H9 (cell line): Measurements from ENCODE around the gene CDH23. TPM values are rescaled to one million over a fixed set of nuclear protein-coding genes. Genes with fewer than 3 reads are reported as not detected.

Source experiments
- DNase-seq: peaks from one replicate; pipeline ENCODE4 v3.0.0-alpha.2; 2017
- H2AFZ ChIP-seq: one replicate; pipeline ENCODE4 v1.6.1; 2013; ENCODE audit warnings: mild to moderate bottlenecking, low read length, control low read depth, moderate library complexity
- H2AK5ac ChIP-seq: 2 replicates; pipeline ENCODE4 v1.6.1; 2013; ENCODE audit warnings: low read length, control low read depth, mixed read lengths; ENCODE audit not compliant: insufficient read length
- H2BK120ac ChIP-seq: one replicate; pipeline ENCODE4 v1.6.1; 2013; ENCODE audit warnings: low read depth, mild to moderate bottlenecking, low read length, control low read depth, inconsistent platforms; ENCODE audit not compliant: poor library complexity, severe bottlenecking
- H2BK12ac ChIP-seq: 2 replicates; pipeline ENCODE4 v1.6.1; 2013; ENCODE audit warnings: low read length, control low read depth, mixed read lengths, low read depth; ENCODE audit not compliant: insufficient read length
- H2BK15ac ChIP-seq: 2 replicates; pipeline ENCODE4 v1.6.1; 2013; ENCODE audit warnings: low read depth, low read length, control low read depth
- H2BK20ac ChIP-seq: one replicate; pipeline ENCODE4 v1.6.1; 2013; ENCODE audit warnings: low read depth, mild to moderate bottlenecking, low read length, control low read depth, inconsistent platforms; ENCODE audit not compliant: poor library complexity, severe bottlenecking
- H2BK5ac ChIP-seq: 2 replicates; pipeline ENCODE4 v1.6.1; 2013; ENCODE audit warnings: low read length, control low read depth, mixed read lengths; ENCODE audit not compliant: insufficient read length
- H3K14ac ChIP-seq: 2 replicates; pipeline ENCODE4 v1.6.1; 2013; ENCODE audit warnings: low read length, control low read depth; ENCODE audit not compliant: insufficient read depth
- H3K18ac ChIP-seq: 2 replicates; pipeline ENCODE4 v1.6.1; 2013; ENCODE audit warnings: low read depth, mild to moderate bottlenecking, mixed read lengths, low read length, control low read depth; ENCODE audit not compliant: insufficient read length
- H3K23ac ChIP-seq: 2 replicates; pipeline ENCODE4 v1.6.1; 2013; ENCODE audit warnings: low read length, control low read depth, mixed read lengths, low read depth; ENCODE audit not compliant: insufficient read length
- H3K23me2 ChIP-seq: 2 replicates; pipeline ENCODE4 v1.6.1; 2013; ENCODE audit warnings: low read depth, mild to moderate bottlenecking, mixed read lengths, low read length, control low read depth; ENCODE audit not compliant: insufficient read length, poor library complexity, severe bottlenecking
- H3K27ac ChIP-seq: 2 replicates; pipeline ENCODE4 v1.5.1; 2013; ENCODE audit warnings: low read length, control low read depth, mixed read lengths, low read depth; ENCODE audit not compliant: insufficient read length
- H3K27me3 ChIP-seq: 2 replicates; pipeline ENCODE4 v1.6.1; 2013; ENCODE audit warnings: low read length, control low read depth, inconsistent platforms; ENCODE audit not compliant: insufficient read depth
- H3K4ac ChIP-seq: 2 replicates; pipeline ENCODE4 v1.6.1; 2013; ENCODE audit warnings: low read depth, mild to moderate bottlenecking, control low read depth, inconsistent platforms, low read length, moderate library complexity
- H3K4me1 ChIP-seq: 2 replicates; pipeline ENCODE4 v1.6.1; 2013; ENCODE audit warnings: low read length, control low read depth, inconsistent platforms; ENCODE audit not compliant: insufficient read depth
- H3K4me2 ChIP-seq: 2 replicates; pipeline ENCODE4 v1.6.1; 2013; ENCODE audit warnings: low read length, control low read depth, mixed read lengths; ENCODE audit not compliant: insufficient read length, insufficient read depth
- H3K56ac ChIP-seq: 2 replicates; pipeline ENCODE4 v1.6.1; 2013; ENCODE audit warnings: low read depth, mild to moderate bottlenecking, mixed read lengths, low read length, control low read depth; ENCODE audit not compliant: insufficient read length
- H3K79me1 ChIP-seq: 2 replicates; pipeline ENCODE4 v1.6.1; 2013; ENCODE audit warnings: low read depth, mild to moderate bottlenecking, moderate library complexity, low read length, control low read depth, inconsistent platforms; ENCODE audit not compliant: insufficient read depth, poor library complexity, severe bottlenecking
- H3K79me2 ChIP-seq: 2 replicates; pipeline ENCODE4 v1.6.1; 2013; ENCODE audit warnings: low read length, control low read depth, inconsistent platforms; ENCODE audit not compliant: insufficient read depth
- H3K9ac ChIP-seq: 2 replicates; pipeline ENCODE4 v1.6.1; 2013; ENCODE audit warnings: low read length, control low read depth, mixed read lengths; ENCODE audit not compliant: insufficient read length; ENCODE audit errors: extremely low read depth
- H3K9me3 ChIP-seq: one replicate; pipeline ENCODE4 v1.6.1; 2013; ENCODE audit warnings: low read depth, low read length, inconsistent platforms; ENCODE audit not compliant: control insufficient read depth
- H3T11ph ChIP-seq: one replicate; pipeline ENCODE4 v1.6.1; 2013; ENCODE audit warnings: mild to moderate bottlenecking, low read length, control low read depth, inconsistent platforms
- H4K20me1 ChIP-seq: one replicate; pipeline ENCODE4 v1.6.1; 2013; ENCODE audit not compliant: control insufficient read depth, insufficient read length, insufficient read depth
- H4K5ac ChIP-seq: 2 replicates; pipeline ENCODE4 v1.6.1; 2013; ENCODE audit warnings: low read depth, mild to moderate bottlenecking, mixed read lengths, low read length, control low read depth; ENCODE audit not compliant: insufficient read length
- H4K8ac ChIP-seq: replicated peaks from 2 replicates; pipeline ENCODE4 v1.6.1; 2013; ENCODE audit warnings: low read length, control low read depth, mixed read lengths, low read depth; ENCODE audit not compliant: insufficient read length
- H4K91ac ChIP-seq: 2 replicates; pipeline ENCODE4 v1.6.1; 2013; ENCODE audit warnings: low read depth, mild to moderate bottlenecking, moderate library complexity, mixed read lengths, low read length, control low read depth; ENCODE audit not compliant: insufficient read length
- H3K27ac Mint-ChIP-seq, 3 experiments: 2 replicates in 2 of 3; 3 replicates in 1 of 3; pipeline ENCODE4 v1.8.0; 2020 to 2021; ENCODE audit warnings: mixed read lengths in 3 of 3, mild to moderate bottlenecking in 1 of 3, moderate library complexity in 1 of 3
- H3K27me3 Mint-ChIP-seq: 2 replicates; pipeline ENCODE4 v1.8.0; 2021; ENCODE audit warnings: low read depth, mild to moderate bottlenecking, moderate library complexity, mixed read lengths
- H3K36me3 Mint-ChIP-seq, 3 experiments: 2 replicates in 2 of 3; 3 replicates in 1 of 3; pipeline ENCODE4 v1.8.0; 2020 to 2021; ENCODE audit warnings: low read depth in 3 of 3, mixed read lengths in 3 of 3; ENCODE audit not compliant: insufficient read depth in 1 of 3
- H3K4me1 Mint-ChIP-seq, 2 experiments: 2 replicates each; pipeline ENCODE4 v1.8.0; 2020; ENCODE audit warnings: mixed read lengths in 2 of 2
- H3K4me3 Mint-ChIP-seq, 2 experiments: 2 replicates in 1 of 2; 3 replicates in 1 of 2; pipeline ENCODE4 v1.8.0; 2020 to 2021; ENCODE audit warnings: mild to moderate bottlenecking in 2 of 2, mixed read lengths in 2 of 2, moderate library complexity in 1 of 2
- H3K9me3 Mint-ChIP-seq, 2 experiments: 2 replicates in 1 of 2; 3 replicates in 1 of 2; pipeline ENCODE4 v1.8.0; 2020; ENCODE audit warnings: mild to moderate bottlenecking in 2 of 2, mixed read lengths in 2 of 2, moderate library complexity in 1 of 2
- CTCF ChIP-seq: fragments of 200-600 bp; sonication (generic); conservative IDR thresholded peaks from 3 replicates; pipeline ENCODE4 v1.8.0; 2021; ENCODE audit warnings: antibody characterized with exemption, mild to moderate bottlenecking
- WGBS: extraction: QIAGEN DNeasy Blood & Tissue Kit; methylation state at CpG from one replicate; pipeline ENCODE4 v1.1.7; 2013; ENCODE audit warnings: missing lambda C conversion rate, low lambda C conversion rate, mixed read lengths; ENCODE audit not compliant: insufficient read length; ENCODE audit errors: extremely low coverage; 5-methylcytosine and 5-hydroxymethylcytosine counted together
- total RNA-seq: library from RNA; stranded (reverse); gene quantifications from 2 replicates; pipeline ENCODE4 v1.2.1, GENCODE V29; 2021

CDH23 gene
- total RNA-seq, 1 experiment from 2014 or later = 2.1 TPM

GRCh38 chr10:71354776-71355175 lies 41.9 kb upstream of the CDH23 start:
- H2BK15ac ChIP-seq = no peak overlapping the region
- no peak overlapping the region for H3T11ph ChIP-seq
- no peaks in the 10 kb centered on the region for H3K9me3 ChIP-seq
- H3K9me3 Mint-ChIP-seq = no peaks in the 10 kb centered on the region
- H3K27ac ChIP-seq = no peak overlapping the region
- no peaks in the 10 kb centered on the region for H3K27me3 Mint-ChIP-seq
- peaks cover 6 to 27% (median 12%) of the 10 kb centered on the region in 3 experiments for H3K36me3 Mint-ChIP-seq
- no peak overlapping the region for H4K8ac ChIP-seq
- no CpG with 5 or more reads among the region's 7 CpGs for WGBS
- no peak overlapping the region for H2BK120ac ChIP-seq
- H2BK20ac ChIP-seq = no peak overlapping the region
- DNase-seq = no peak
- H3K4me1 ChIP-seq = no peaks in the 10 kb centered on the region
- peaks cover 6 to 16% of the 10 kb centered on the region in 2 experiments for H3K4me1 Mint-ChIP-seq
- no peak overlapping the region for H3K9ac ChIP-seq
- H3K18ac ChIP-seq = no peak overlapping the region
- no peak overlapping the region for H3K23ac ChIP-seq
- TF ChIP-seq CTCF = no peak
- peak overlapping the region in 2 of 3 experiments; percentile 29 to 55; a peak in 1 of 7 replicates for H3K27ac Mint-ChIP-seq
- no peak overlapping the region; the same call in 1 of the 2 replicates for H3K14ac ChIP-seq
- no peak overlapping the region for H2BK12ac ChIP-seq
- H3K27me3 ChIP-seq = no peaks in the 10 kb centered on the region
- no peak overlapping the region for H3K4me2 ChIP-seq
- no peak overlapping the region for H4K5ac ChIP-seq
- H3K56ac ChIP-seq = no peak overlapping the region
- H3K4me3 Mint-ChIP-seq = no peak overlapping the region
- H3K4ac ChIP-seq = no peak overlapping the region
- H4K91ac ChIP-seq = no peak overlapping the region
- H3K23me2 ChIP-seq = no peaks in the 10 kb centered on the region
- H2BK5ac ChIP-seq = no peak overlapping the region
- no peak overlapping the region for H2AFZ ChIP-seq
- no peaks in the 10 kb centered on the region for H3K79me1 ChIP-seq
- H2AK5ac ChIP-seq = no peak overlapping the region
- no peaks in the 10 kb centered on the region for H3K79me2 ChIP-seq
- no peaks in the 10 kb centered on the region for H4K20me1 ChIP-seq
